Astrocyte (in vitro differentiated cells and primary cell): ENCODE results near the gene TBPL2. TPM values are rescaled to one million over a fixed set of nuclear protein-coding genes. Genes with fewer than 3 reads are reported as not detected.
"Not testable (repeated sequence)": the region's sequence is repeated elsewhere in the genome, so short reads cannot be mapped to it uniquely, and the experiment has no call there.

Source experiments
- DNase-seq: peaks from one replicate; pipeline ENCODE4 v3.0.0-alpha.2; 2010; ENCODE audit warnings: low read depth
- FAIRE-seq: peaks from 2 replicates; lab custom pipeline; 2011; peaks lifted over from hg19 to GRCh38; lab: Jason Lieb, UNC
- H2AFZ ChIP-seq: 2 replicates; pipeline ENCODE4 v1.6.0; 2012; ENCODE audit warnings: low read depth, low read length, inconsistent platforms
- H3K27ac ChIP-seq: 2 replicates; pipeline ENCODE4 v1.5.1; 2011; ENCODE audit warnings: low read depth, low read length, inconsistent platforms
- H3K27me3 ChIP-seq: 2 replicates; pipeline ENCODE4 v1.6.0; 2011; ENCODE audit warnings: low read length, inconsistent platforms; ENCODE audit not compliant: insufficient read depth
- H3K36me3 ChIP-seq: 2 replicates; pipeline ENCODE4 v1.5.1; 2011; ENCODE audit warnings: low read length, inconsistent platforms; ENCODE audit not compliant: insufficient read depth
- H3K4me1 ChIP-seq: 2 replicates; pipeline ENCODE4 v1.5.1; 2011; ENCODE audit warnings: low read length, inconsistent platforms; ENCODE audit not compliant: insufficient read depth
- H3K4me2 ChIP-seq: 2 replicates; pipeline ENCODE4 v1.6.0; 2012; ENCODE audit warnings: low read length, inconsistent platforms
- H3K4me3 ChIP-seq: 2 replicates; pipeline ENCODE4 v1.5.1; 2011; ENCODE audit warnings: low read depth, mild to moderate bottlenecking, low read length, inconsistent platforms; ENCODE audit not compliant: insufficient read depth
- H3K79me2 ChIP-seq: 2 replicates; pipeline ENCODE4 v1.6.0; 2012; ENCODE audit warnings: mild to moderate bottlenecking, low read length, inconsistent platforms; ENCODE audit not compliant: insufficient read depth
- H3K9ac ChIP-seq: 2 replicates; pipeline ENCODE4 v1.6.0; 2012; ENCODE audit warnings: mild to moderate bottlenecking, low read length, inconsistent platforms
- H3K9me3 ChIP-seq: 2 replicates; pipeline ENCODE4 v1.5.1; 2012; ENCODE audit warnings: low read depth, mild to moderate bottlenecking, low read length, inconsistent platforms; ENCODE audit not compliant: insufficient read depth
- H4K20me1 ChIP-seq: 2 replicates; pipeline ENCODE4 v1.6.0; 2012; ENCODE audit warnings: low read length, inconsistent platforms; ENCODE audit not compliant: insufficient read depth
- H3K27ac Mint-ChIP-seq: one replicate; pipeline ENCODE4 v1.8.0; 2021; ENCODE audit warnings: mild to moderate bottlenecking, mixed read lengths; ENCODE audit not compliant: unreplicated experiment
- H3K27me3 Mint-ChIP-seq: one replicate; pipeline ENCODE4 v1.8.0; 2021; ENCODE audit warnings: low read depth, mixed read lengths; ENCODE audit not compliant: unreplicated experiment
- H3K36me3 Mint-ChIP-seq: one replicate; pipeline ENCODE4 v1.8.0; 2021; ENCODE audit warnings: low read depth, mixed read lengths; ENCODE audit not compliant: unreplicated experiment
- H3K4me1 Mint-ChIP-seq: one replicate; pipeline ENCODE4 v1.8.0; 2021; ENCODE audit warnings: low read depth, mixed read lengths; ENCODE audit not compliant: unreplicated experiment
- H3K4me3 Mint-ChIP-seq: one replicate; pipeline ENCODE4 v1.8.0; 2021; ENCODE audit warnings: mild to moderate bottlenecking, moderate library complexity, mixed read lengths; ENCODE audit not compliant: unreplicated experiment
- H3K9me3 Mint-ChIP-seq: one replicate; pipeline ENCODE4 v1.8.0; 2021; ENCODE audit warnings: mild to moderate bottlenecking, mixed read lengths; ENCODE audit not compliant: unreplicated experiment
- EZH2 ChIP-seq: IDR thresholded peaks from 2 replicates; pipeline ENCODE4 v1.6.1; 2012; ENCODE audit warnings: mild to moderate bottlenecking, low read length, inconsistent platforms; ENCODE audit not compliant: insufficient read depth
- total RNA-seq: library from RNA; stranded (reverse); gene quantifications from 2 replicates; pipeline ENCODE4 v1.2.1, GENCODE V29; 2021
- TF ChIP-seq, protein P1 (sequence below): IDR thresholded peaks from 2 replicates; pipeline ENCODE4 v1.5.1; 2011; ENCODE audit warnings: low read depth, mild to moderate bottlenecking, inconsistent platforms, low read length, moderate library complexity; ENCODE audit not compliant: insufficient read depth

The TBPL2 gene
- total RNA-seq, 1 donor from 2014 or later, result not detected

DNA sequence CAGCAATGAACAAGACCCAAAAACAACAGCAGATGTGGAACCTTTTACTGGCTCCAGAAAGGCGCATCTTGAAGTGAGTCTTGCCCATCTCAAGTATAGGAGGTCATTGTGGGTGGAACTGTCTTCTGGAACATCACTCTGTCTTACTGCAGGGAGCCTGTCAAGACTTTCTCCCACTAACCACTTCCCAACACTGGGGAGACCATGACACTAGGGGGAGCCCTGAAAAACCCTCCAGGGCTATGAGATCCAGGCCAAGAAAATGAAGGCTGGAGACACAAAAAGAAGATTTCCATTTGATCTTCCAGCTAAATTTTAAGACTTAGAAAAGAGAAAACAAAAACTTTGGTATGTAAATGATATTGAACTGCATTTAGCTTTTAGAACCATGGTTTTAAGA, 15.3 kb downstream of the TBPL2 start:
- H3K9me3 ChIP-seq, result no peaks in the 10 kb centered on the region
- H3K27me3 ChIP-seq, result peaks cover 5% of the 10 kb centered on the region
- Mint-ChIP-seq H3K9me3 (no peaks in the 10 kb centered on the region), H3K36me3 (no peaks in the 10 kb centered on the region), H3K4me1 (peaks cover 3% of the 10 kb centered on the region), H3K27ac (no peak overlapping the region), H3K27me3 (no peaks in the 10 kb centered on the region), H3K4me3 (no peak overlapping the region)
- no peak overlapping the region for H3K27ac ChIP-seq
- no peaks in the 10 kb centered on the region for H3K36me3 ChIP-seq
- no peaks in the 10 kb centered on the region for H3K79me2 ChIP-seq
- TF ChIP-seq, protein P1, sequence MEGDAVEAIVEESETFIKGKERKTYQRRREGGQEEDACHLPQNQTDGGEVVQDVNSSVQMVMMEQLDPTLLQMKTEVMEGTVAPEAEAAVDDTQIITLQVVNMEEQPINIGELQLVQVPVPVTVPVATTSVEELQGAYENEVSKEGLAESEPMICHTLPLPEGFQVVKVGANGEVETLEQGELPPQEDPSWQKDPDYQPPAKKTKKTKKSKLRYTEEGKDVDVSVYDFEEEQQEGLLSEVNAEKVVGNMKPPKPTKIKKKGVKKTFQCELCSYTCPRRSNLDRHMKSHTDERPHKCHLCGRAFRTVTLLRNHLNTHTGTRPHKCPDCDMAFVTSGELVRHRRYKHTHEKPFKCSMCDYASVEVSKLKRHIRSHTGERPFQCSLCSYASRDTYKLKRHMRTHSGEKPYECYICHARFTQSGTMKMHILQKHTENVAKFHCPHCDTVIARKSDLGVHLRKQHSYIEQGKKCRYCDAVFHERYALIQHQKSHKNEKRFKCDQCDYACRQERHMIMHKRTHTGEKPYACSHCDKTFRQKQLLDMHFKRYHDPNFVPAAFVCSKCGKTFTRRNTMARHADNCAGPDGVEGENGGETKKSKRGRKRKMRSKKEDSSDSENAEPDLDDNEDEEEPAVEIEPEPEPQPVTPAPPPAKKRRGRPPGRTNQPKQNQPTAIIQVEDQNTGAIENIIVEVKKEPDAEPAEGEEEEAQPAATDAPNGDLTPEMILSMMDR, result no peak
- no peak for TF ChIP-seq EZH2
- H3K4me3 ChIP-seq, result no peak overlapping the region
- FAIRE-seq, result no peak
- H3K9ac ChIP-seq, result no peak overlapping the region
- DNase-seq, result no peak
- H3K4me1 ChIP-seq, result no peaks in the 10 kb centered on the region
- no peak overlapping the region for H3K4me2 ChIP-seq
- H4K20me1 ChIP-seq, result no peaks in the 10 kb centered on the region
- H2AFZ ChIP-seq, result no peak overlapping the region

DNA sequence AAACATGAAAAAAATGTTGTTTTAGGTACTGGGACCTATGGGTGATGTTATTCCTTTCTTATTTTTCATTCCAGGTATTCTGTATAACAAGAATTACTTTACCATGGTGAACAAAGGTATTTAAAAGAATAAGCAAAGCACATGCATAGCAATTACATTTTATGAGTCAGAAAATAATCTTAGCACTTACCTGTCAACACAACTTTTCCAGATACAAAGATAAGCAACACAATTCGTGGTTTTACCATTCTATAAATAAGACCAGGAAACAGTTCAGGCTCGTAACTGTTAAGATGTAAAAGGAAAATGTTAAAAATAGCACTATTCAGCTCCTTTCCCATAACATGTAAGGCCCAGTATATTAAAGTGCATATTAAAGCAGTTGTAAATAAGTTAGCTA, 16.4 kb downstream of the TBPL2 start:
- Mint-ChIP-seq H3K27ac (no peak overlapping the region), H3K27me3 (no peaks in the 10 kb centered on the region), H3K9me3 (no peaks in the 10 kb centered on the region), H3K4me3 (no peak overlapping the region), H3K36me3 (no peaks in the 10 kb centered on the region), H3K4me1 (peaks cover 3% of the 10 kb centered on the region)
- Histone ChIP-seq H3K4me2 (no peak overlapping the region), H4K20me1 (no peaks in the 10 kb centered on the region), H3K9ac (no peak overlapping the region), H3K4me1 (no peaks in the 10 kb centered on the region), H3K27ac (no peak overlapping the region), H3K4me3 (no peak overlapping the region), H2AFZ (no peak overlapping the region), H3K79me2 (no peaks in the 10 kb centered on the region), H3K9me3 (no peaks in the 10 kb centered on the region), H3K36me3 (no peaks in the 10 kb centered on the region), H3K27me3 (peaks cover 5% of the 10 kb centered on the region)
- FAIRE-seq (no peak), DNase-seq (no peak)
- TF ChIP-seq, protein P1, result no peak
- no peak for TF ChIP-seq EZH2

DNA sequence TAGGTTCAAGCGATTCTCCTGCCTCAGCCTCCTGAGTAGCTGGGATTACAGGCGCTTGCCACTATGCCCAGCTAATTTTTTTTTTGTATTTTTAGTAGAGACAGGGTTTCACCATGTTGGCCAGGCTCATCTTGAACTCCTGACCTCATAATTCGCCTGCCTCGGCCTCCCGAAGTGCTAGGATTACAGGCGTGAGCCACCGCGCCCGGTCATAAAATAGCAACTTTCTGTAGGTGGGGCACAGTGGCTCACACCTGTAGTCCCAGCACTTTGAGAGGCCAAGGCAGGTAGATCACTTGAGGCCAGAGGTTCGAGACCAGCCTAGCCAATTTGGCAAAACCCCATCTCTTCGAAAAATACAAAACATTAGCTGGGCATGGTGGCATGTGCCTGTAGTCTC, 18.1 kb downstream of the TBPL2 start:
- H3K9me3 ChIP-seq, H3K9me3 Mint-ChIP-seq, H3K4me2 ChIP-seq, H3K4me1 ChIP-seq, H3K9ac ChIP-seq, H3K27ac Mint-ChIP-seq, DNase-seq, H3K27me3 Mint-ChIP-seq, H4K20me1 ChIP-seq, H3K36me3 Mint-ChIP-seq, H2AFZ ChIP-seq, H3K36me3 ChIP-seq, H3K79me2 ChIP-seq, H3K4me1 Mint-ChIP-seq, H3K27ac ChIP-seq, H3K27me3 ChIP-seq, FAIRE-seq, H3K4me3 Mint-ChIP-seq, H3K4me3 ChIP-seq: not testable (repeated sequence)
